Nephron progenitor cell (in vitro differentiated cells): ENCODE data around the gene E2F1.

Experiments used
- DNase-seq: peaks from one replicate; pipeline ENCODE4 v3.0.0; 2021
- H3K27ac Mint-ChIP-seq: 2 replicates; pipeline ENCODE4 v1.8.0; 2021; ENCODE audit warnings: mild to moderate bottlenecking, moderate library complexity, mixed read lengths
- H3K27me3 Mint-ChIP-seq: 2 replicates; pipeline ENCODE4 v1.8.0; 2021; ENCODE audit warnings: mild to moderate bottlenecking, low read depth, mixed read lengths; ENCODE audit not compliant: poor library complexity
- H3K36me3 Mint-ChIP-seq: 2 replicates; pipeline ENCODE4 v1.8.0; 2021; ENCODE audit warnings: low read depth, mixed read lengths
- H3K4me1 Mint-ChIP-seq: 2 replicates; pipeline ENCODE4 v1.8.0; 2021; ENCODE audit warnings: mixed read lengths
- H3K4me3 Mint-ChIP-seq: 2 replicates; pipeline ENCODE4 v1.8.0; 2021; ENCODE audit warnings: mild to moderate bottlenecking, moderate library complexity, mixed read lengths
- H3K9me3 Mint-ChIP-seq: 2 replicates; pipeline ENCODE4 v1.8.0; 2021; ENCODE audit warnings: mild to moderate bottlenecking, moderate library complexity, mixed read lengths
- CTCF ChIP-seq: fragments of 200-600 bp; sonication (generic); IDR thresholded peaks from 2 replicates; pipeline ENCODE4 v1.5.0; 2021; ENCODE audit warnings: antibody characterized with exemption

The E2F1 gene

GRCh38 chr20:33721391-33722140 lies 35.4 kb upstream of the E2F1 start:
- Mint-ChIP-seq H3K36me3 (no peaks in the 10 kb centered on the region), H3K27me3 (peaks cover 30% of the 10 kb centered on the region), H3K9me3 (peaks cover 10% of the 10 kb centered on the region), H3K27ac (no peak overlapping the region), H3K4me1 (no peaks in the 10 kb centered on the region), H3K4me3 (no peak overlapping the region)
- DNase-seq = no peak
- no peak for TF ChIP-seq CTCF

- Mint-ChIP-seq H3K27ac (no peak within 1 kb of the TSS), H3K9me3 (peaks cover 10% of the 10 kb centered on the region), H3K36me3 (no peaks in the 10 kb centered on the region), H3K27me3 (peaks cover 18% of the 10 kb centered on the region), H3K4me3 (peak within 1 kb of the TSS; percentile 79), H3K4me1 (no peaks in the 10 kb centered on the region)
- peak; percentile 68 for DNase-seq
- no peak for TF ChIP-seq CTCF
Observed at GRCh38 chr20:33719989-33720709, 34.0 kb upstream of the E2F1 start, which contains the start of gene PXMP4. TSS of gene PXMP4 (minus strand) at chr20:33720310. CDS start at chr20:33720207, 103 bp downstream.

DNA sequence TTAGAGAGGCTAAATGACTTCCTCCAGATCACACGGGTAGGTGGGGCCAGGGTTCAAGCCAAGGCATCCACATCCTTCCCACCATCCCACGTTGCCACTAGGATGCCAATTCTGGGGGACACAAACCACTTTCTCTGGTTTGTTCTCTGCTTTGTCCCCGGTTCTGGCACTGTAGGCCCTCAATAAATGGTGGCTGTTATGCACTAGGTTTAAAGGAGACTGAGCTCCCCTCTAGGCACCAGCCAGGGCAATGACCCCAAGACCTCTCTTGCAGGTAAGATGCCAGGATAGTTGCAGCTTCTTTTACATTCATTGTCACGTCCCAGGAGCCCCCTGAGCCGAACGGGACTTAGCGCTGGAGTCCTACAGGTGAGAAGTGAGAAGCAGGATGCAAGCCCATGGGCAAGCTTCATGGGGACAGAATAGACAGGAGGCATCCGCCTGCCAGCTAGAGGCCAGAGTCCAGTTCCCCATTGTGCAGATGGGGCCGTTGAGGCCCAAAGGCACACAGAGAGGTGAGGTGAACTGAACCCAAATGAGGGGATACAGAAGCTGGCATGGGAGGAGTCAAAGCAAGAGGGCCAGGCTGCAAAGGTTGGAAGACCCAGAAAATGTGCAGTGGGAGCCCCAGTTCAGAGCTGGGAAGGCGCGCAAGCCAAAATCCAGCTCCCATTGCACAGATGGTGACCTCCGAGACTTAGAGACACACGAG lies 33.2 kb upstream of the E2F1 start:
- Mint-ChIP-seq H3K27me3 (peaks cover 14% of the 10 kb centered on the region), H3K4me1 (no peaks in the 10 kb centered on the region), H3K4me3 (peak overlapping the region; percentile 79), H3K36me3 (no peaks in the 10 kb centered on the region), H3K9me3 (peaks cover 10% of the 10 kb centered on the region), H3K27ac (no peak overlapping the region)
- no peak for DNase-seq
- TF ChIP-seq CTCF = no peak

DNA sequence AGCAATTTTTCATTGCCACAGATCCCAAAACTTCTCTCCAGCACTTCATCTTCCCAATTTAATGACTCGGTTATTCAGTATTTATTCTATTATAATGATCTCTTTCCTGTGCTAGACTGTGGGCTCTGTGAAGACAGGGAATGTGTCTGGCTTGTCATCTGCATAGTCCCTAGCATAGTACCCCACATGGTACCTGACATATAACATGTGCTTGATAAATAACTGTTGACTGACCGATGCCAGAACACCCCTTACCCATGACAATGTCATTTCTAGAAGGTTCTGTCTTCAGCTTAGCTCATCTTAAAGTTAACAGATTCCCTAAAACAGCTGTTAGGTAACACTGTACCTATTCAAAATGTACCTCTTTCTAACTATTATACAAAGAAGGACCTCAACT lies 30.3 kb upstream of the E2F1 start:
- no peaks in the 10 kb centered on the region for H3K36me3 Mint-ChIP-seq
- no peak for DNase-seq
- H3K27me3 Mint-ChIP-seq = peaks cover 10% of the 10 kb centered on the region
- H3K4me1 Mint-ChIP-seq = no peaks in the 10 kb centered on the region
- H3K27ac Mint-ChIP-seq = no peak overlapping the region
- TF ChIP-seq CTCF = no peak
- H3K9me3 Mint-ChIP-seq = peaks cover 10% of the 10 kb centered on the region
- H3K4me3 Mint-ChIP-seq = no peak overlapping the region

- H3K27ac Mint-ChIP-seq = no peak overlapping the region
- DNase-seq = no peak
- no peak overlapping the region for H3K4me3 Mint-ChIP-seq
- no peak for TF ChIP-seq CTCF
- H3K9me3 Mint-ChIP-seq = no peaks in the 10 kb centered on the region
- H3K4me1 Mint-ChIP-seq = no peaks in the 10 kb centered on the region
- H3K36me3 Mint-ChIP-seq = no peaks in the 10 kb centered on the region
- H3K27me3 Mint-ChIP-seq = peaks cover 4% of the 10 kb centered on the region
Observed at GRCh38 chr20:33713865-33714367, 27.7 kb upstream of the E2F1 start.
